GM12875 (cell line): ENCODE results near the gene VWA5A.

ENCODE experiments used
- H3K4me3 ChIP-seq: one replicate; pipeline ENCODE4 v1.5.1; 2011; ENCODE audit warnings: low read depth, low read length, control low read depth
- CTCF ChIP-seq: IDR thresholded peaks from 2 replicates; pipeline ENCODE4 v1.5.1; 2011; ENCODE audit warnings: low read depth, mild to moderate bottlenecking, control low read depth, inconsistent platforms, low read length, moderate library complexity, borderline replicate concordance; ENCODE audit not compliant: insufficient read depth

VWA5A gene

GRCh38 chr11:124114942-124115781 lies at the start of gene VWA5A:
VWA5A (plus strand) TSS chr11:124115450; CDS start chr11:124117512, 2,062 bp downstream.
- H3K4me3 ChIP-seq: no peak within 1 kb of the TSS

GRCh38 chr11:124068601-124069110 lies 46.6 kb upstream of the VWA5A start:
- H3K4me3 ChIP-seq: no peak overlapping the region
- TF ChIP-seq CTCF: no peak

More at GRCh38 chr11:124114942-124115781, at the start of gene VWA5A:
- TF ChIP-seq CTCF: no peak

GRCh38 chr11:124069429-124070401 lies 45.5 kb upstream of the VWA5A start:
- TF ChIP-seq CTCF: peak; percentile 72
- no peak overlapping the region for H3K4me3 ChIP-seq

- no peak overlapping the region for H3K4me3 ChIP-seq
- peak; percentile 56; the same call in 1 of the 2 replicates for TF ChIP-seq CTCF
These were observed 44.2 kb upstream of the VWA5A start for GRCh38 chr11:124070915-124071622.

GRCh38 chr11:124071623-124071948 lies 43.7 kb upstream of the VWA5A start:
- no peak overlapping the region for H3K4me3 ChIP-seq
- TF ChIP-seq CTCF: no peak

GRCh38 chr11:124072147-124072546 lies 43.1 kb upstream of the VWA5A start:
- no peak for TF ChIP-seq CTCF
- H3K4me3 ChIP-seq: no peak overlapping the region
